ENCODE measurements around the gene SHLD2. TPM values are rescaled to one million over a fixed set of nuclear protein-coding genes. Genes with fewer than 3 reads are reported as not detected.
"Not testable (repeated sequence)": the region's sequence is repeated elsewhere in the genome, so short reads cannot be mapped to it uniquely, and the experiment has no call there.

SHLD2 gene
- total and polyA plus RNA-seq, 2 of the 4 experiments (the other 2 are of a cell fraction): 10.6 to 19.9 TPM

- BruUV-seq (replicated peaks); in situ Hi-C loops (cut with MboI; ENCODE audit: low sequenced_read_pairs): not testable (repeated sequence)
Measured at GRCh38 chr10:87172178-87172577, 77.2 kb downstream of the SHLD2 start.

DNA sequence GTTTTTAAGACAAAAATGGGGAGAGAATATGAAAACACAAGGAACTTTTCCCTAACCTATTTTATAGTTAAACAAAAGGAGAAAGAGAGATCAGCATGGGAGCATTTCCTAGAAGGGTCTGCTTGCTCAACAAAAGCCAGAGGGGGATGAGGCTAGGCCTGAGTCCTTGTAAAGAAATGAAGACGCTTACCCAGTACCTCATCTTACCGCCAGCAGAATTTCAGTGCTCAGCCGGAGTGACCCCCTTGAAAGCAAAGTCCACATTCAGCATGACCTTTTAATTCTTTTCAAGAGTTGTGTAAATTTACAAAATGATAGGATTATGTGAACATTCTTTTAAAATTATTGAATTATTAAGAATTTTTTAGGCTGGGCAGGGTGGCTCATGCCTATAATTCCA, 82.6 kb downstream of the SHLD2 start:
- in situ Hi-C loops (cut with MboI; ENCODE audit: low sequenced_read_pairs): not testable (repeated sequence)

More at GRCh38 chr10:87172178-87172577, 77.2 kb downstream of the SHLD2 start:
- DNase-seq; H4K8ac ChIP-seq (ENCODE audit: low read depth in 2 of 2, low read length in 2 of 2); POLR2A ChIA-PET (ENCODE audit: unreplicated experiment); H2AK5ac ChIP-seq (ENCODE audit: low read depth, low read length); H3K9ac ChIP-seq (ENCODE audit: low read depth, low read length); H4K5ac ChIP-seq (ENCODE audit: low read depth, low read length); H2BK5ac ChIP-seq (ENCODE audit: low read depth, low read length, poor library complexity, severe bottlenecking); H2AK9ac ChIP-seq (replicated peaks; ENCODE audit: low read depth, low read length, poor library complexity); ATAC-seq (ENCODE audit: low read depth); H3K23ac ChIP-seq (ENCODE audit: low read depth, low read length); H3K4ac ChIP-seq (ENCODE audit: low read depth, low read length); H3K4me3 ChIP-seq (ENCODE audit: insufficient read depth, low read depth, low read length); H4K20me1 ChIP-seq (ENCODE audit: insufficient read depth, low read length); dilution Hi-C loops (cut with HindIII; ENCODE audit: low sequenced_read_pairs, unreplicated experiment); H3K27me3 ChIP-seq (ENCODE audit: control insufficient read depth, insufficient read depth, low read length); H2BK15ac ChIP-seq (ENCODE audit: low read depth, low read length); H3K14ac ChIP-seq (replicated peaks; ENCODE audit: low read depth, low read length); H2BK120ac ChIP-seq (ENCODE audit: low read depth, low read length); H3K79me1 ChIP-seq (ENCODE audit: low read depth in 1 of 2, low read length in 2 of 2); H2BK20ac ChIP-seq (ENCODE audit: low read depth, low read length); H3K4me2 ChIP-seq (ENCODE audit: low read depth, low read length); H3K9me3 ChIP-seq (ENCODE audit: control insufficient read depth, insufficient read depth, low read length); H3K56ac ChIP-seq (ENCODE audit: extremely low read depth, insufficient read depth, low read length); intact Hi-C loops (cut with micrococcal nuclease); H3K27ac ChIP-seq (ENCODE audit: insufficient read depth, low read length); H2AFZ ChIP-seq (replicated peaks; ENCODE audit: low read length, poor library complexity); H3K18ac ChIP-seq (ENCODE audit: low read depth, low read length); H3K9me1 ChIP-seq (ENCODE audit: insufficient read depth, low read length); H3K36me3 ChIP-seq (ENCODE audit: control insufficient read depth, insufficient read depth, low read length); H3K4me1 ChIP-seq (ENCODE audit: control insufficient read depth, insufficient read depth, low read length); H4K91ac ChIP-seq (ENCODE audit: insufficient read depth, low read depth, low read length); CTCF ChIA-PET: not testable (repeated sequence)

More for the DNA sequence above, 82.6 kb downstream of the SHLD2 start:
- H3K27ac ChIP-seq (ENCODE audit: insufficient read depth, low read length); H2BK120ac ChIP-seq (ENCODE audit: low read depth, low read length); BruUV-seq (replicated peaks); H2BK15ac ChIP-seq (ENCODE audit: low read depth, low read length); H3K4ac ChIP-seq (ENCODE audit: low read depth, low read length); intact Hi-C loops (cut with micrococcal nuclease); H3K4me2 ChIP-seq (ENCODE audit: low read depth, low read length); H3K14ac ChIP-seq (replicated peaks; ENCODE audit: low read depth, low read length); H3K56ac ChIP-seq (ENCODE audit: extremely low read depth, insufficient read depth, low read length); H2BK5ac ChIP-seq (ENCODE audit: low read depth, low read length, poor library complexity, severe bottlenecking); H4K8ac ChIP-seq (ENCODE audit: low read depth in 2 of 2, low read length in 2 of 2); CTCF ChIA-PET; H3K18ac ChIP-seq (ENCODE audit: low read depth, low read length); H3K9me1 ChIP-seq (ENCODE audit: insufficient read depth, low read length); H4K20me1 ChIP-seq (ENCODE audit: insufficient read depth, low read length); POLR2A ChIA-PET (ENCODE audit: unreplicated experiment); DNase-seq; H3K36me3 ChIP-seq (ENCODE audit: control insufficient read depth, insufficient read depth, low read length); H2BK20ac ChIP-seq (ENCODE audit: low read depth, low read length); H4K91ac ChIP-seq (ENCODE audit: insufficient read depth, low read depth, low read length); H3K4me3 ChIP-seq (ENCODE audit: insufficient read depth, low read depth, low read length); H2AK9ac ChIP-seq (replicated peaks; ENCODE audit: low read depth, low read length, poor library complexity); H2AFZ ChIP-seq (replicated peaks; ENCODE audit: low read length, poor library complexity); H3K4me1 ChIP-seq (ENCODE audit: control insufficient read depth, insufficient read depth, low read length); H3K23ac ChIP-seq (ENCODE audit: low read depth, low read length); H3K79me1 ChIP-seq (ENCODE audit: low read depth in 1 of 2, low read length in 2 of 2); H3K27me3 ChIP-seq (ENCODE audit: control insufficient read depth, insufficient read depth, low read length); H2AK5ac ChIP-seq (ENCODE audit: low read depth, low read length); H3K9ac ChIP-seq (ENCODE audit: low read depth, low read length); dilution Hi-C loops (cut with HindIII; ENCODE audit: low sequenced_read_pairs, unreplicated experiment); H4K5ac ChIP-seq (ENCODE audit: low read depth, low read length); ATAC-seq (ENCODE audit: low read depth); H3K9me3 ChIP-seq (ENCODE audit: control insufficient read depth, insufficient read depth, low read length): not testable (repeated sequence)
- WGBS, 2 experiments (ENCODE audit: extremely low coverage in 2 of 2, insufficient read length in 1 of 2): no CpG with 5 or more reads among the region's 3 CpGs
